Measurements from ENCODE around the gene GALNT11. TPM values are rescaled to one million over a fixed set of nuclear protein-coding genes. Genes with fewer than 3 reads are reported as not detected.

GALNT11 gene
- total RNA-seq (2022) = 15.1 and 17.3 TPM in 2 replicates
- Bru-seq, nascent RNA = percentile 76 among the genes with signal in this experiment
- percentile 76 among the genes with signal in this experiment for BruChase-seq, experiment 1, labeled RNA remaining after a 6-hour chase
- BruChase-seq, experiment 2, labeled RNA remaining after a 2-hour chase = percentile 85 among the genes with signal in this experiment
- long read RNA-seq, transcript GALNT11-205 (12 exons, 2,727 nt) = major isoform, 25 of 47 reads
- long read RNA-seq, partial matches to known transcripts = 4 of 47 reads
- long read RNA-seq, other reads (novel, unspliced or antisense) = 18 of 47 reads

- peak within 1 kb of the TSS; percentile 94 for H3K27ac Mint-ChIP-seq (ENCODE audit: low read depth, unreplicated experiment)
- BruUV-seq (replicated peaks) = TSS peak; percentile 94
- peaks cover 7% of the 10 kb centered on the region for H3K36me3 Mint-ChIP-seq (ENCODE audit: insufficient read depth, unreplicated experiment)
- intact Hi-C loops (cut with micrococcal nuclease) = loop anchor here (5.0 kb wide), 1 partner anchor 148 kb away; the partner anchor contains the start of gene PRKAG2
- peak; percentile 74 for DNase-seq (ENCODE audit: unreplicated experiment)
- H3K9me3 Mint-ChIP-seq (ENCODE audit: unreplicated experiment) = no peaks in the 10 kb centered on the region
- TF ChIP-seq CTCF (IDR thresholded peaks at IDR 0.05; ENCODE audit: unreplicated experiment) = no peak
- no peaks in the 10 kb centered on the region for H3K27me3 Mint-ChIP-seq (ENCODE audit: insufficient read depth, unreplicated experiment)
- H3K4me1 Mint-ChIP-seq (ENCODE audit: insufficient read depth, unreplicated experiment) = peaks cover 14% of the 10 kb centered on the region
- ChIA-PET CTCF (interaction anchor here (0.5 to 0.6 kb wide), 2 partner anchors 168 to 492 kb away, joined by 3 read pairs; no protein-coding TSS in a partner anchor), POLR2A (interaction anchor here (0.6 to 1.5 kb wide), 6 partner anchors 23 to 366 kb away, joined by 3 to 5 read pairs (median 3); no protein-coding TSS in a partner anchor)
- peak within 1 kb of the TSS; percentile 84 for H3K4me3 Mint-ChIP-seq (ENCODE audit: unreplicated experiment)
Measured at GRCh38 chr7:152025077-152025936, at the start of gene GALNT11. Gene GALNT11 (plus strand): TSS chr7:152025674. CDS start chr7:152094228, 68,554 bp downstream.

- Mint-ChIP-seq H3K4me3 (ENCODE audit: unreplicated experiment) (no peak overlapping the region), H3K9me3 (ENCODE audit: unreplicated experiment) (peaks cover 3% of the 10 kb centered on the region), H3K4me1 (ENCODE audit: insufficient read depth, unreplicated experiment) (no peaks in the 10 kb centered on the region), H3K36me3 (ENCODE audit: insufficient read depth, unreplicated experiment) (no peaks in the 10 kb centered on the region), H3K27ac (ENCODE audit: low read depth, unreplicated experiment) (no peak overlapping the region), H3K27me3 (ENCODE audit: insufficient read depth, unreplicated experiment) (no peaks in the 10 kb centered on the region)
- POLR2A ChIA-PET = no interaction called here
- no TSS peak for BruUV-seq (replicated peaks)
- CTCF ChIA-PET = interaction anchor here (0.7 kb wide), 2 partner anchors 18 to 63 kb away, joined by 3 read pairs; no protein-coding TSS in a partner anchor
- no peak for TF ChIP-seq CTCF (IDR thresholded peaks at IDR 0.05; ENCODE audit: unreplicated experiment)
- peak; percentile 7 for DNase-seq (ENCODE audit: unreplicated experiment)
- intact Hi-C loops (cut with micrococcal nuclease) = no loop called here
Measured at GRCh38 chr7:151978616-151979015, 46.9 kb upstream of the GALNT11 start.

- POLR2A ChIA-PET = no interaction called here
- Mint-ChIP-seq H3K4me1 (ENCODE audit: insufficient read depth, unreplicated experiment) (no peaks in the 10 kb centered on the region), H3K4me3 (ENCODE audit: unreplicated experiment) (no peak overlapping the region), H3K9me3 (ENCODE audit: unreplicated experiment) (no peaks in the 10 kb centered on the region), H3K27me3 (ENCODE audit: insufficient read depth, unreplicated experiment) (no peaks in the 10 kb centered on the region), H3K27ac (ENCODE audit: low read depth, unreplicated experiment) (no peak overlapping the region), H3K36me3 (ENCODE audit: insufficient read depth, unreplicated experiment) (no peaks in the 10 kb centered on the region)
- no TSS peak for BruUV-seq (replicated peaks)
- CTCF ChIA-PET = interaction anchor here (0.6 kb wide), 1 partner anchor 225 kb away, joined by 3 read pairs; no protein-coding TSS in a partner anchor
- no peak for DNase-seq (ENCODE audit: unreplicated experiment)
- TF ChIP-seq CTCF (IDR thresholded peaks at IDR 0.05; ENCODE audit: unreplicated experiment) = no peak
- intact Hi-C loops (cut with micrococcal nuclease) = no loop called here
Measured at GRCh38 chr7:151981223-151981622, 44.3 kb upstream of the GALNT11 start.

- H3K27ac Mint-ChIP-seq (ENCODE audit: low read depth, unreplicated experiment) = no peak overlapping the region
- no peak for DNase-seq (ENCODE audit: unreplicated experiment)
- no peaks in the 10 kb centered on the region for H3K9me3 Mint-ChIP-seq (ENCODE audit: unreplicated experiment)
- no TSS peak for BruUV-seq (replicated peaks)
- H3K4me1 Mint-ChIP-seq (ENCODE audit: insufficient read depth, unreplicated experiment) = no peaks in the 10 kb centered on the region
- H3K4me3 Mint-ChIP-seq (ENCODE audit: unreplicated experiment) = no peak overlapping the region
- H3K27me3 Mint-ChIP-seq (ENCODE audit: insufficient read depth, unreplicated experiment) = no peaks in the 10 kb centered on the region
- no peaks in the 10 kb centered on the region for H3K36me3 Mint-ChIP-seq (ENCODE audit: insufficient read depth, unreplicated experiment)
- CTCF ChIA-PET = interaction anchor here (0.7 kb wide), 1 partner anchor 37 kb away, joined by 3 read pairs; no protein-coding TSS in a partner anchor
- TF ChIP-seq CTCF (IDR thresholded peaks at IDR 0.05; ENCODE audit: unreplicated experiment) = no peak
- POLR2A ChIA-PET = no interaction called here
- intact Hi-C loops (cut with micrococcal nuclease) = no loop called here
Measured at GRCh38 chr7:151982806-151983205, 42.7 kb upstream of the GALNT11 start.
